GM12801 (cell line): Measurements from ENCODE around the gene LCTL.

ENCODE experiments used
- TF ChIP-seq, protein P1 (sequence below): IDR thresholded peaks from one replicate; pipeline ENCODE4 v1.5.1; 2011; ENCODE audit warnings: control low read depth; ENCODE audit not compliant: insufficient read length; ENCODE audit errors: extremely low read depth

The LCTL gene, protein sequence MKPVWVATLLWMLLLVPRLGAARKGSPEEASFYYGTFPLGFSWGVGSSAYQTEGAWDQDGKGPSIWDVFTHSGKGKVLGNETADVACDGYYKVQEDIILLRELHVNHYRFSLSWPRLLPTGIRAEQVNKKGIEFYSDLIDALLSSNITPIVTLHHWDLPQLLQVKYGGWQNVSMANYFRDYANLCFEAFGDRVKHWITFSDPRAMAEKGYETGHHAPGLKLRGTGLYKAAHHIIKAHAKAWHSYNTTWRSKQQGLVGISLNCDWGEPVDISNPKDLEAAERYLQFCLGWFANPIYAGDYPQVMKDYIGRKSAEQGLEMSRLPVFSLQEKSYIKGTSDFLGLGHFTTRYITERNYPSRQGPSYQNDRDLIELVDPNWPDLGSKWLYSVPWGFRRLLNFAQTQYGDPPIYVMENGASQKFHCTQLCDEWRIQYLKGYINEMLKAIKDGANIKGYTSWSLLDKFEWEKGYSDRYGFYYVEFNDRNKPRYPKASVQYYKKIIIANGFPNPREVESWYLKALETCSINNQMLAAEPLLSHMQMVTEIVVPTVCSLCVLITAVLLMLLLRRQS

DNA sequence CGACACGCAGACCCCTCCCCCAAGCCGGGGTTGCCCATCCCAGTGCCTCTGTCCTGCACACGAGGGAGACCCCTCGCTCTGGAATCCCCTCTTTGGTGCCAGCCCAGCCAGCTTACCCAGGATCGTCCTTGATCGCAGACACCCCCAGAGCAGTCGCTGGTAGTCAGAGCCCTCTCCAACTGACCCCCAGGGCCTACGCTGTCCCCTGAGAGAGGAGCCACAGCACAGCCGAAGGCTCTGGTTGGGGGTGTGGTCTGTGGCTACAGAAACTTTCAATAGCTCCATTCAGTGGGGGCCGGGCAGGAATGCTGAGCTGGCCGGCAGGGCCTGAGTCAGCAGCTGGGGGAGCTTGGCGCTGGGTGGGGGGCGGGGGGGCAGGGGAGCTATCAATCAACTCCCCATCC, at the start of gene LCTL:
TSS of gene LCTL (minus strand) at position 258 of the 404 bp plus-strand sequence. CDS start 633 bp downstream, outside the sequence.
- TF ChIP-seq, protein P1, sequence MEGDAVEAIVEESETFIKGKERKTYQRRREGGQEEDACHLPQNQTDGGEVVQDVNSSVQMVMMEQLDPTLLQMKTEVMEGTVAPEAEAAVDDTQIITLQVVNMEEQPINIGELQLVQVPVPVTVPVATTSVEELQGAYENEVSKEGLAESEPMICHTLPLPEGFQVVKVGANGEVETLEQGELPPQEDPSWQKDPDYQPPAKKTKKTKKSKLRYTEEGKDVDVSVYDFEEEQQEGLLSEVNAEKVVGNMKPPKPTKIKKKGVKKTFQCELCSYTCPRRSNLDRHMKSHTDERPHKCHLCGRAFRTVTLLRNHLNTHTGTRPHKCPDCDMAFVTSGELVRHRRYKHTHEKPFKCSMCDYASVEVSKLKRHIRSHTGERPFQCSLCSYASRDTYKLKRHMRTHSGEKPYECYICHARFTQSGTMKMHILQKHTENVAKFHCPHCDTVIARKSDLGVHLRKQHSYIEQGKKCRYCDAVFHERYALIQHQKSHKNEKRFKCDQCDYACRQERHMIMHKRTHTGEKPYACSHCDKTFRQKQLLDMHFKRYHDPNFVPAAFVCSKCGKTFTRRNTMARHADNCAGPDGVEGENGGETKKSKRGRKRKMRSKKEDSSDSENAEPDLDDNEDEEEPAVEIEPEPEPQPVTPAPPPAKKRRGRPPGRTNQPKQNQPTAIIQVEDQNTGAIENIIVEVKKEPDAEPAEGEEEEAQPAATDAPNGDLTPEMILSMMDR: no peak

DNA sequence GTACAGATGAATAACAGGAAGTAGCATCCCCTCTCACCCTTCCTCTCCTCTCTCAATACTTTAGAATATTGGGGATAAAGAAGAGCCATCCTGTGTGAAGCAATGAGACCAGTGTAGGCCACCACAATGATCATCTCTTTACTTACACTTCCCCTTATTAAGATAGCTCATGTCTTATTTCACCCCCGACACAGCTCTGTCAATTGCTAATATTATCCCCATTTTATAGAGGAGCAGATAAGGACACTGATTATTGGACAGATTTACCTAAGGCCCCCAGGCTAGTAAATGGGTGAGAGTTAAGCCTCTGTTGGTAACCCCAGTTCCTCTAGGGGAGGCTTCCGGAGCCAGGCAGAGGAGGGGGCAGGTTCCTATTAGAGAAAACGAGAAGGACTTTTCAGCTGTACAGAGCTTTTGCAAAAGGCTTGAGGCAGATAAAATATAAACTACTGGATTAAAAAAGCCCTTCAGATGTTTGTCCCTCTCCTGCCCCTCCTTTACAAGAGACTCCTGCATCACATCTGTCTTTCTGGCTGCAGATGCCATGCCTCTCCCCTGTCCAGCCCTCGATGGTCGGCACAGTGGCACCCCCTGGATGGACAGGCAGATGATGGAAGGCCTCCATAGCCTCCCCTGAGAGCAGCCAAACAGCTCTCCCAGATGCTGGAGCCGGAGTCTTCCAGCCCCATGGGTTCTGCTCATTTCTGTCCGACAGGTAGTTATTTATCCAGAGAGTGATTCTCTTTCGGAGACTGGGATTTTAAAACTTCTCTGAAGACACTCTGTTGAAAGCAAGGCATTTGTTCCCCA, 49.4 kb upstream of the LCTL start:
- TF ChIP-seq, protein P1: no peak

DNA sequence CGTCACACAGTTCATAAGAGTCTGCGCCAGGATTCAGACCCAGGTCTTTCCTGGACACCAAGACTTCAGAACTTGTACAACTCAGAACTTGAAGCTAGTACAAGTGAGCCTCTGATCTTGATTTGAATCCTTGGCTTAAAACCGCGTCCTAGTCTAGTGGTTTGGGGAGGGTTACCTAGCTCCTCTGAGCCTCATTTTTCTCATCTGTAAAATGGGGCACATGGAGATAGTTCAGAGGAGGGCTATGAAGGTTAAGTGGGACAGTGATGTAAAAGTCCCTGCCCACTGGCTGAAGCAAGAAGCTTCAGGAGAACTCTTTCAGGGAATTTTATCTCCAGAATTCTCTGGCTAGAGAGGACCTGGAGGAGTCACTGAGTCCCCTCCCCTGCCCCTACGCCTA, 48.7 kb upstream of the LCTL start:
- TF ChIP-seq, protein P1: no peak

DNA sequence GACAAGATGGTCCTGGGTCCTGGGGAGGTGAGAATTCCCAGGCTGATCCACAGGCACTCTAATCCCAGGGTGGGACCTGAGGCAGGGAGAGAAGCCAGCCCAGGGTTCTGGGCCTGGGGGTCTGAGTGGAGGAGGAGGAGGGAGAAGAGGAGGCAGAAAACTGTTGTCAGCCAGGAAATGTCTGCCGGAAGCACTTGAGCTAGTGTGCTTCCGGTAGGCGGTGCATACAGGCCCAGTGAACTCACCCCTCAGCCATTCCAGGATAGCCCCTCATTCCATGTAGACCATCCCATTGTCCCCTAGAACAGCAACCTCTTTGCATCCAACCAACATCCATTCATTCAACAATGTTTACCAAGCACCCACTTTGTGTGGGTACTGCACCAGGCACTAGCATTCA, 47.9 kb upstream of the LCTL start:
- TF ChIP-seq, protein P1: no peak

DNA sequence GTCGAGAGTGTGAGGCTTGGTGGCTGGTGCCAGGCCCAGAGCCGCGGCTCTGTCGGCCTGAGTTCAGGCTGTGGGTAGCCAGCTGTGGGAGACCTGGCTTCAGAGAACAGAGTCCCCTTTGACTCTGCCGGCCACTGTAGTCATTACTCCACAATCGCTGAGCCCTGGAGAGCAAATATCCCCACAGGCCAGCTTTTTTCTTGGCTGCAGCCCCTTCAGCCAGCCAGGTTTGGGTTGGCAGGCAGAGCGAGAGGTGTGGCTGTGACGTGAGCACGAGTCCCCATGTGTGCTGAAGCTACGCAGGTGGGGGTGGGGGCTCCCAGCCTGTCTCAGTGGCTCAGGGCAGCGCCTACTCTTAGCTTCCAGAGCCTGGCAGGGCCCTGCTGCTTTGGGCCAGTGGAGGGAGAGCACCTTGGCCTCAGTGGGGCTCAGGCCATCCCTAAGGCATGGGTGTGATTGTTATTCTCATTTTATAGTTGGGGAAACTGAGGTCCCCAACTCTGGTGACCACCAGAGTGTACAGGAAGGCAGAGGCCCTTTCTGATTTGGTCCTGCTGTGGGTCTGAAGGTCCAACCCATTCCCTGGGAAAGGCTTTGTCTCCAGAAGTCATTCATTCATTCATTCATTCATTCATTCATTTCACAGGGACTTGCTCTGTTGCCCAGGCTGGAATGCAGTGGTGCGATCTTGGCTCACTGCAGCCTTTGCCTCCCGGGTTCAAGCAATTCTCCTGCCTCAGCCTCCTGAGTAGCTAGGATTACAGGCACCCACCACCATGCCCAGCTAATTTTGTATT, 45.7 kb upstream of the LCTL start:
- TF ChIP-seq, protein P1: no peak

DNA sequence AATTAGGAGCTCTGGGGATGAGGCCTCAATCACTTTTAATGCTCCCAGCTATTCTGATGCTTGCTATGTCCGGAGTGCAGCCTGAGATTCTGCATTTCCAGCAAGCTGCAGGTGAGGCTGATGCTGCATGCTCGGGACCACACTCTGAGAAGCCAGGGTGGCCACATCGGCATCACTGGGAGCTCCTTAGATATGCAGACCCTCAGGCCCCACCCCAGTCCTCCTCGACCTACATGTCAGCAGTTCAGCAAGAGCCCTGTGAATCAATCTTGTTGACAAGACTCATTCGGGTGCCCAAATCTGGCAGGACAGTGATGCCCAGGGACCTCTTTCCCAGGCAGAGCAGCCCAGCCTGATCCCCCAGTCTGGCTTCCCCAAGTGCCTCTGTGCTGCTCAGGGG, 44.1 kb upstream of the LCTL start:
- TF ChIP-seq, protein P1: no peak
